RWPE2 (cell line): Measurements from ENCODE around the gene SLC35D2.
A peak's percentile ranks its signal among the peaks of the same experiment; 100 is the strongest.

ENCODE experiments used
- ATAC-seq: fragments of 200-7000 bp; cut with Tn5 transposase; 3 replicates; pipeline ENCODE4 v1.9.1; 2021; ENCODE audit warnings: low read depth
- DNase-seq: peaks from one replicate; pipeline ENCODE4 v3.0.0-alpha.2; 2020; ENCODE audit warnings: low spot score
- H3K27ac ChIP-seq: fragments of 450-650 bp; 2 replicates; pipeline ENCODE4 v1.5.1; 2017; ENCODE audit warnings: mild to moderate bottlenecking; ENCODE audit not compliant: poor library complexity, severe bottlenecking
- H3K27me3 ChIP-seq: fragments of 250-450 bp; sonication (Bioruptor Pico); 2 replicates; pipeline ENCODE4 v1.5.1; 2021; ENCODE audit warnings: mild to moderate bottlenecking, moderate library complexity; ENCODE audit not compliant: insufficient read depth, poor library complexity, severe bottlenecking
- H3K36me3 ChIP-seq: fragments of 250-450 bp; sonication (Bioruptor Pico); 2 replicates; pipeline ENCODE4 v1.5.1; 2020; ENCODE audit warnings: low read depth, mild to moderate bottlenecking, moderate library complexity
- H3K4me1 ChIP-seq: fragments of 250-450 bp; sonication (Bioruptor Pico); 2 replicates; pipeline ENCODE4 v1.5.1; 2021; ENCODE audit warnings: mild to moderate bottlenecking, moderate library complexity; ENCODE audit not compliant: insufficient read depth, poor library complexity, severe bottlenecking
- H3K4me3 ChIP-seq: fragments of 250-450 bp; sonication (Bioruptor Pico); 2 replicates; pipeline ENCODE4 v1.5.1; 2021; ENCODE audit warnings: mild to moderate bottlenecking, moderate library complexity; ENCODE audit not compliant: severe bottlenecking
- H3K9me3 ChIP-seq: fragments of 250-450 bp; sonication (Bioruptor Pico); 2 replicates; pipeline ENCODE4 v1.5.1; 2021; ENCODE audit warnings: mild to moderate bottlenecking, moderate library complexity; ENCODE audit not compliant: severe bottlenecking
- TF ChIP-seq, protein P1 (sequence below): fragments of 450-650 bp; IDR thresholded peaks from one replicate; pipeline ENCODE4 v1.5.1; 2017; ENCODE audit warnings: mild to moderate bottlenecking, moderate library complexity; ENCODE audit not compliant: poor library complexity, severe bottlenecking

Gene SLC35D2

DNA sequence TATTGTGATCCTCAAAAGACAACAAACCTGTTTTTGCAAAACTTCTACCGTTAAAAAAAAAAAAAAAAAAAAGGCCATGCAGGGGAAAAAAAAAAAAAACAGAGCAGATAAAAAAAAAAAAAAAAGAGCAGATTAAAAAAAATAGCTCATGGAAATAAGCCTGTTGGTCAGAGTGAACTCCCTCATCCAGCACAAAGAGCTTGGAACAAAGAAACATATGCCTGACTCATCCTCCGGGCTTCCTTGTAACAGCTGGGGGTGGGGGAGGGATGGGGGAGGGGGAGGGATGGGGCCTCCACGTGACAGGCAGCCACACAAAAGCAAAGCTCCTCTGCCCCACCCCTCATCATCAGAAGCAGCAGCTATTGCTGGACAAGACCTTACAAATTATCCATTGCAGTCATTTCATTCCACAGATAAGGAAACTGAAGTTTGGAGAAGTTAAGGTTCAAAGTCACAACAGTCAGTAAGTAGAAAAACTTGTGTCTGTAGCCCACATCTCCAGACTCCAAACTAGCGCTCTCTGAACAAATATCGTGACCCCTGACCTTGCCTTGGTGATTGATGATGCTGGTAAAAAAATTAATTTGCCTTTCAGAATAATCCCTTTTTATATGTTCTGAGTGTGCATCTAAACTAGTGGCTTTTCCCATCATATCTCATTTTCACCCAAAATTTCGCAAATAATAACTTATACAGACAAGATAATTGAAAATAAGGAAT is 38.9 kb downstream of the SLC35D2 start:
- TF ChIP-seq, protein P1, sequence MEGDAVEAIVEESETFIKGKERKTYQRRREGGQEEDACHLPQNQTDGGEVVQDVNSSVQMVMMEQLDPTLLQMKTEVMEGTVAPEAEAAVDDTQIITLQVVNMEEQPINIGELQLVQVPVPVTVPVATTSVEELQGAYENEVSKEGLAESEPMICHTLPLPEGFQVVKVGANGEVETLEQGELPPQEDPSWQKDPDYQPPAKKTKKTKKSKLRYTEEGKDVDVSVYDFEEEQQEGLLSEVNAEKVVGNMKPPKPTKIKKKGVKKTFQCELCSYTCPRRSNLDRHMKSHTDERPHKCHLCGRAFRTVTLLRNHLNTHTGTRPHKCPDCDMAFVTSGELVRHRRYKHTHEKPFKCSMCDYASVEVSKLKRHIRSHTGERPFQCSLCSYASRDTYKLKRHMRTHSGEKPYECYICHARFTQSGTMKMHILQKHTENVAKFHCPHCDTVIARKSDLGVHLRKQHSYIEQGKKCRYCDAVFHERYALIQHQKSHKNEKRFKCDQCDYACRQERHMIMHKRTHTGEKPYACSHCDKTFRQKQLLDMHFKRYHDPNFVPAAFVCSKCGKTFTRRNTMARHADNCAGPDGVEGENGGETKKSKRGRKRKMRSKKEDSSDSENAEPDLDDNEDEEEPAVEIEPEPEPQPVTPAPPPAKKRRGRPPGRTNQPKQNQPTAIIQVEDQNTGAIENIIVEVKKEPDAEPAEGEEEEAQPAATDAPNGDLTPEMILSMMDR: no peak
- Histone ChIP-seq H3K9me3 (no peaks in the 10 kb centered on the region), H3K4me3 (no peak overlapping the region), H3K27ac (peak overlapping the region; percentile 32), H3K4me1 (peaks cover 15% of the 10 kb centered on the region), H3K36me3 (peaks cover 4% of the 10 kb centered on the region; the same call in 1 of the 2 replicates), H3K27me3 (no peaks in the 10 kb centered on the region)
- no peak for DNase-seq
- ATAC-seq: peak; percentile 61

DNA sequence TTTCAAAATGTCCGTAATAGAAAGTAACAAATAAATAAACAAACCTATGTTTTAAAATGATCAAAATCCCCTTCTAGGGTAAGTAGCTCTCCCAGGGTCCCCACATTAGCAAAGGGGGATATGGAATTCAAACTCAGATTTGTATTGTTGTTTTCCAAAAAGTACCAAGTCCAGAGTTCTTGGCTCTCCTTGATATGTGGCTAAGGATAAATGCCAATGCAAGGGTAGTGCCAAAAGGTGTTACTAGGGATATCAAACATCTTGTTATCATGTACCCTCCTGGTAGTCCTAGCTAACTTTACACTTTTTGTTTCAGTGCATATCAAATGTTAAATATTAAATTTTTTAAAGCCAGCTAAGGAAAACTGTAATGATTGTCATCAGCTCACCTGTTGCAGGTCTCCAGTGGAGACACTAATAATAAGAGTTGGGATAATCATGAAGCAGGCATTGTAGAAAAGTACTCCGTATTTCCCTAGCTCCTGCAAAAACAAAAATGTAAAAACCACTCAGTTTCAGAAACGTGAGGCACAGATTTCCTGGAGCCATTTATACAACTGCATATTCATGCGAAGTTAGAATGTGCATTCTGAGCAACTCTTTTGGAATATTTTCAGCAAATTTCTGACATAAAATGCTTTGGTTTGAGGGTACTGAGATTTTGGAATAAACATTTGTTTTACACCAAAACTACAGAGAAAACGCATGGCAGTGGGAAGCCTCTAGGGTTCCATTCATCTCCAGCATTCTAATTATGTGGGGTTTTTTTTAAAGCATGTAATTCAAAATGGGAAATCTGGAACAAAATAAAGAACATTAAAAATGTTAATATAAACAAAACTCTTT is 39.8 kb downstream of the SLC35D2 start:
- H3K4me3 ChIP-seq: no peak overlapping the region
- H3K4me1 ChIP-seq: peaks cover 21% of the 10 kb centered on the region
- no peak for ATAC-seq
- DNase-seq: no peak
- H3K9me3 ChIP-seq: no peaks in the 10 kb centered on the region
- TF ChIP-seq, protein P1: no peak
- H3K27ac ChIP-seq: peak overlapping the region; percentile 32
- no peaks in the 10 kb centered on the region for H3K27me3 ChIP-seq
- H3K36me3 ChIP-seq: peaks cover 4% of the 10 kb centered on the region; the same call in 1 of the 2 replicates

DNA sequence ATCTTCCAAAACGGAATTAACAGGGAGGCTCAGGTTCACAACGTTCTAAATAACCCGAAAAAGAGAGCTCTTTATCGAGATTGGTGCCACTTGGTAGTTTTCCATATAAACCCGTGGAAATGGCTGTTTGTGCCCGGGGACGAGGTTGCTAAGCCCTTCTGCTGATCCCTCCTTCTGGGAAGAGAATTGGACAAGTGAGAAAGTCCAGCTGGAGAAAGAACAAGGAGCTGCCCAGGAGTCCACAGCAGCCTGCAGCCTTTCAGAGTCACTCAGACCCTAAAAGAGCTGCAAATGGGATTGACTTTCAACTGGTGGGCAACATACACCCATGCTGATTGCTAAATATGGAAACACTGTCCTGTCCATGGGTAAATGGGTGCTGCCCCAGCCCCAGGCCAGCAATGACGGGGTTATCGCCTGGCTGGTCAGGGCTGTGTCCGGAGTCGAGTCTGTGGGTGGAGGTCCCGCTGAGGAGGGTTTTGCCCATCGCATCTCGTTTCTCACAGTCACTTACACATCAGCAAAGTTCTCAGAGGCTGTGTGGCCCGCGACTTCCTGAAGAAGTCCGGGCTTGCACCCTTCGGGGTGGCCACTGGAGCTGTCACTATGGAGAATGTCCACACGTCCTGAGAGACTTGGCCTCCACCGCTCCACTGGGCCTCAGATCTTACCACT is 40.8 kb downstream of the SLC35D2 start:
- Histone ChIP-seq H3K9me3 (no peaks in the 10 kb centered on the region), H3K27ac (no peak overlapping the region), H3K27me3 (no peaks in the 10 kb centered on the region), H3K4me3 (no peak overlapping the region), H3K36me3 (peaks cover 4% of the 10 kb centered on the region; the same call in 1 of the 2 replicates), H3K4me1 (peaks cover 21% of the 10 kb centered on the region)
- TF ChIP-seq, protein P1: no peak
- ATAC-seq (no peak), DNase-seq (no peak)

DNA sequence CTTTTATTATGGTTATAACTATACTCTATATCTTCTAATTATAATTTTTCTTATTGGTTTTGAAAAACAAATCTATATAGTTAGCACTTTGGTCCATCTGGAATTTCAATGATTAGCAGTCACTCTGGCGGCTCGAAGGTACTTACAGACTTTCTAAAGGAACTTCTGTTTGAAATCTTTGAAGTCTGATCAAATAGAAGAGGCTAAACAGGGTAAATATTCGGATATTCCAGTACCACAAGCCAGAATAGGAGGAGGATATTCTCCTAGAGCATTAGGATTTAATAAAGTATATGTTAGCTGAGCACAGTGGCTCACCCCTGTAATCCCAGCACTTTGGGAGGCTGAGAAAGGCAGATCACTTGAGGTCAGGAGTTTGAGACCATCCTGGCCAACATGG is 42.8 kb downstream of the SLC35D2 start:
- TF ChIP-seq, protein P1: no peak
- H3K9me3 ChIP-seq: no peaks in the 10 kb centered on the region
- no peaks in the 10 kb centered on the region for H3K27me3 ChIP-seq
- H3K27ac ChIP-seq: peak overlapping the region; percentile 71
- no peak overlapping the region for H3K4me3 ChIP-seq
- no peak for ATAC-seq
- H3K36me3 ChIP-seq: peaks cover 4% of the 10 kb centered on the region; the same call in 1 of the 2 replicates
- H3K4me1 ChIP-seq: peaks cover 21% of the 10 kb centered on the region
- no peak for DNase-seq
